Common myeloid progenitor, CD34-positive (primary cell): Measurements from ENCODE around the gene GRIK4.
A peak's percentile ranks its signal among the peaks of the same experiment; 100 is the strongest.

Experiments
- CTCF ChIA-PET: fragments of 350-600 bp; sonication (Branson Sonifier 250); formaldehyde crosslinking; loops from one replicate; lab custom pipeline; 2021; ENCODE audit warnings: antibody characterized with exemption; lab: Charles Lee
- POLR2A ChIA-PET: fragments of 350-600 bp; sonication (Branson Sonifier 250); formaldehyde crosslinking; loops from one replicate; lab custom pipeline; 2021; ENCODE audit warnings: antibody characterized with exemption; lab: Charles Lee
- DNase-seq, 3 donors: peaks; one replicate each; pipeline versions ENCODE4 v3.0.0 to v3.0.0-alpha.2; 2013
- H3K27ac ChIP-seq, 2 experiments: 1 replicate in 1 of 2; 2 replicates in 1 of 2; pipeline ENCODE4 v1.7.0; 2013; ENCODE audit warnings: inconsistent platforms in 2 of 2, low read length in 2 of 2, mild to moderate bottlenecking in 2 of 2, low read depth in 1 of 2, moderate library complexity in 1 of 2; ENCODE audit not compliant: severe bottlenecking in 2 of 2, insufficient read depth in 1 of 2, poor library complexity in 1 of 2
- H3K27me3 ChIP-seq, 5 experiments: replicated peaks in 2 of 5; 1 replicate in 3 of 5; 2 replicates in 2 of 5; pipeline versions ENCODE4 v1.6.1 to v1.7.0; 2013; ENCODE audit warnings: low read length in 4 of 5, mild to moderate bottlenecking in 2 of 5, moderate library complexity in 2 of 5, inconsistent platforms in 1 of 5; ENCODE audit not compliant: insufficient read depth in 5 of 5, control insufficient read depth in 4 of 5
- H3K36me3 ChIP-seq, 4 experiments: 1 replicate in 2 of 4; 2 replicates in 2 of 4; pipeline versions ENCODE4 v1.6.1 to v1.7.0; 2013; ENCODE audit warnings: low read length in 3 of 4, control low read depth in 1 of 4, mild to moderate bottlenecking in 1 of 4; ENCODE audit not compliant: control insufficient read depth in 4 of 4, insufficient read depth in 4 of 4
- H3K4me1 ChIP-seq, 4 experiments: 1 replicate in 3 of 4; 2 replicates in 1 of 4; pipeline versions ENCODE4 v1.6.1 to v1.7.1; 2013; ENCODE audit warnings: low read length in 3 of 4, mild to moderate bottlenecking in 3 of 4, control low read depth in 1 of 4, inconsistent platforms in 1 of 4, moderate library complexity in 1 of 4; ENCODE audit not compliant: control insufficient read depth in 4 of 4, insufficient read depth in 4 of 4; ENCODE audit errors: control extremely low read depth in 1 of 4
- H3K4me3 ChIP-seq, 7 experiments: 1 replicate in 4 of 7; 2 replicates in 3 of 7; pipeline versions ENCODE4 v1.5.1 to v1.7.0; 2013; ENCODE audit warnings: mild to moderate bottlenecking in 7 of 7, low read length in 6 of 7, moderate library complexity in 6 of 7, inconsistent platforms in 2 of 7, low read depth in 2 of 7, control low read depth in 1 of 7; ENCODE audit not compliant: insufficient read depth in 4 of 7, control insufficient read depth in 1 of 7; ENCODE audit errors: extremely low read depth in 1 of 7
- H3K9me3 ChIP-seq, 5 experiments: 1 replicate in 4 of 5; 2 replicates in 1 of 5; pipeline versions ENCODE4 v1.6.1 to v1.7.1; 2013; ENCODE audit warnings: low read length in 4 of 5, mild to moderate bottlenecking in 2 of 5, inconsistent platforms in 1 of 5, low read depth in 1 of 5, moderate library complexity in 1 of 5; ENCODE audit not compliant: control insufficient read depth in 4 of 5, insufficient read depth in 2 of 5; ENCODE audit errors: control extremely low read depth in 1 of 5
- WGBS: methylation state at CpG from one replicate; pipeline ENCODE4 v1.1.5; 2013; ENCODE audit not compliant: insufficient coverage; 5-methylcytosine and 5-hydroxymethylcytosine counted together

GRIK4 gene

DNA sequence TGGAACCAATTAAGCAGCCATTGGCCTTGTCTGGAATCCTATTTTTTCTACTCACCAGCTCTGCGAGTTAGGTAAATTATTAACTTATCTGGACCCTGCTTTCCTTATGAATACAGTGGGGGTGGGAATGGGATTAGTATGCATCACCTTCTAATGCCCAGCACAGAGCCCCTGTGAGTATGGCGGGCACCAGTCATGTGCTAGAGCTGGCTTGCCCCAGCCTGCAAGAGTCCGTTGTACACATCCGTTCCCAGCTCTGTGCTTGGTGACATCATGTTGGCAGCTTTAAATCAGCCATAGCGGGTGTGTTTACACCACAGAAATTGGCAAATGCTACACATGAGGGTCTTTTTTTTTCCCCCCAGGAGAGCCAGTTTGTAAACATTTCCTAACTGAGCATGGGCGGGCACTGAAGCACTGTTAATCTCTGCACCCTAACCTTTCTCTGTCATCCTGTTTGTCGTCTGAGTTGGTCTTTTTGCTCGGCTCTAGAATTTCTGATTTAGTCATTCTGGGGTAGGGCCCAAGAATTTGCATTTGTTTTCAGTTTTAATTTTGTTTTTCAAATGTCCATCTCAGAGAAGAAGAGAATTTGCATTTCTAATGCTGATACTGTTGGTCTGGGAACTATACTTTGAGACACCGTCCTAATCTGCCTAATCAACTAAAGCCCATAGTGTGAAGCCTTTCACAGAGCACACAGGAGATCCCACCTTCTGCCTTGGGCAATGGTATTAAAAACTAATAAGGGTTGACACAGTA, 382.1 kb downstream of the GRIK4 start:
- Histone ChIP-seq H3K9me3 (no peaks in the 10 kb centered on the region), H3K4me1 (no peaks in the 10 kb centered on the region), H3K27ac (no peak overlapping the region), H3K4me3 (no peak overlapping the region), H3K36me3 (no peaks in the 10 kb centered on the region), H3K27me3 (peaks cover 0 to 8% (median 4%) of the 10 kb centered on the region in 5 experiments)
- WGBS, result 97% methylated on average over 6 of the region's 9 CpGs
- CTCF ChIA-PET, result no interaction called here
- DNase-seq, result no peak
- POLR2A ChIA-PET, result no interaction called here

DNA sequence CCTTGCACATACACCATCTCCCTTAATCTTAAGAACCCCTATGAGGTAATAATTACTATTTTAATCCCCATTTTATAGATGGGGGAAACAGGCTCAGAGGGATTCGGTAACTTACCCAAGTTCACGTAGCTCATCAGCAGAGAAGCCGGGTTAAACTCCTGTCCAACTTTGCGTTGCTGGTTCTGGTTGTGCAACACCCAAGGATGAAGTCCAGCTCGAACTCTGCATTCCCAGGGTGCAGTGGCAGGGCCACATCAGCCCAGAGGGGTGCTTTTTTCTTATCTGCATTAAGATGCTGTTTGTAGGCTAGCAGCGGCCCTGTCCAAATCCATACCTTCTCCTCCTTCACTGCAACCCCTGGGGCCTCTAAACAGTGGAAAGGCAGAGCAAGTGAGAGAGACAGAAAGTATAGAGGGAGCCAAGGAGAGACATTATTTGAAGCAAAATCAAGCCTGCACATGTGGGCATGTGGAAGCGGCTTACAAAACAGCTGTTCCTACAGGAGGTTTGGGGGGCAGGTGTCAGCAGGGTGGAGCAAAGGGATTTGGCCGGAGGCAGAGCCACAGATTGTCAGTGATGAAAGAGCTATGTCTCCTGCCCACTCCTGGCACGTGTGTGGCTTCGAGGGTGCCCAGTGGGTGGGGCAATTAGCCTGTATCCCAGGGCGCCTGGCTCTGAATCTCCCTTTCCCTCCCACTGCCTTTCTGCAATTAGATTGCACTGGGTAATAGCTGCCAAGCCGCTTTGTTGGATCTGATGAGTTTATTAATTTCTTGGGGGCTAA, 382.8 kb downstream of the GRIK4 start:
- Histone ChIP-seq H3K27ac (no peak overlapping the region), H3K9me3 (no peaks in the 10 kb centered on the region), H3K36me3 (no peaks in the 10 kb centered on the region), H3K27me3 (peaks cover 0 to 12% (median 5%) of the 10 kb centered on the region in 5 experiments), H3K4me3 (no peak overlapping the region), H3K4me1 (no peaks in the 10 kb centered on the region)
- CTCF ChIA-PET, result interaction anchor here (1.3 kb wide), 1 partner anchor 9 kb away, joined by 3 read pairs; no protein-coding TSS in a partner anchor
- POLR2A ChIA-PET, result no interaction called here
- DNase-seq, result no peak
- WGBS, result 70% methylated on average over 8 of the region's 12 CpGs

DNA sequence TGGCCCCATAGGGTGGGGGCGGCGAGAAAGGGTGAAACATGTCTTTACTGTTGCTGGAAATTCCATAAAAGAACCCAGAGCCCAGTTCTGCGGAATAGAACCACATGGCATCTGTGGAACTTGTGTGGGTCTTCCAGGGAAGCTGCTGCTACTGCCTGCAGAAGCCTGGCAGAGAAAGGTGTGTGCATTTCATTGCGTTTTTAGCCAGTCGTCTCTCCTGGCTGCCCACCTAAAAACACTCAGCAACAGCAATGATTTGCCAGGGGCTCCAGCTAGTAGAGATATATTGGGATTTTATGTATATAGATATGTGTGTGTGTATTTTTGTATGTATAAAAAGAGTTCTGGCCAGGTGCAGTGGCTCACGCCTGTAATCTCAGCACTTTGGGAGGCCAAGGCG, 385.1 kb downstream of the GRIK4 start:
- Histone ChIP-seq H3K36me3 (no peaks in the 10 kb centered on the region), H3K27me3 (peaks cover 0 to 24% (median 5%) of the 10 kb centered on the region in 5 experiments), H3K27ac (no peak overlapping the region), H3K4me3 (no peak overlapping the region), H3K9me3 (no peaks in the 10 kb centered on the region), H3K4me1 (no peaks in the 10 kb centered on the region)
- POLR2A ChIA-PET, result no interaction called here
- no peak for DNase-seq
- over 99% methylated on average over 7 of the region's 7 CpGs for WGBS
- CTCF ChIA-PET, result no interaction called here

DNA sequence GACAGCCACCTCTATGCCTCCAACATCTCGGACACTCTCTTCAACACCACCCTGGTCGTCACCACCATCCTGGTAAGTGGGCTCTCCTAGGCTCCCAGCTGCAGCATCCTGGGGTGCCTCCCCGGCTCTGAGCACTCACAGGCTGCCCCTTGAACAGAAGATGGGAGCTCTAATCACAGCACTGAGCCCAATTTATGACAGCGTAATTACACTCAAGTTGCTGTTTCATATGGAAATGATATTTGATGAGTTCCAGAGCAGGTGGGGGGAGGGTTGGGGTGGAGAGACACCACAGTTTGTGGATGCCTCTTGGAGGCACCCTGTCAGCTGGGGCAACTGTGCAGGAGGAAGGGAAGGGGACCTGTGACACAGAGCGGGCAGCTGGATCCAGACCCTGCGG, 387.0 kb downstream of the GRIK4 start:
- H3K4me1 ChIP-seq, result no peaks in the 10 kb centered on the region
- CTCF ChIA-PET, result no interaction called here
- DNase-seq, result no peak
- POLR2A ChIA-PET, result no interaction called here
- no peak overlapping the region for H3K4me3 ChIP-seq
- no peak overlapping the region for H3K27ac ChIP-seq
- no peaks in the 10 kb centered on the region for H3K36me3 ChIP-seq
- H3K9me3 ChIP-seq, result no peaks in the 10 kb centered on the region
- H3K27me3 ChIP-seq, result peaks cover 0 to 37% (median 3%) of the 10 kb centered on the region in 5 experiments
- WGBS, result 84% methylated on average over 4 of the region's 6 CpGs

DNA sequence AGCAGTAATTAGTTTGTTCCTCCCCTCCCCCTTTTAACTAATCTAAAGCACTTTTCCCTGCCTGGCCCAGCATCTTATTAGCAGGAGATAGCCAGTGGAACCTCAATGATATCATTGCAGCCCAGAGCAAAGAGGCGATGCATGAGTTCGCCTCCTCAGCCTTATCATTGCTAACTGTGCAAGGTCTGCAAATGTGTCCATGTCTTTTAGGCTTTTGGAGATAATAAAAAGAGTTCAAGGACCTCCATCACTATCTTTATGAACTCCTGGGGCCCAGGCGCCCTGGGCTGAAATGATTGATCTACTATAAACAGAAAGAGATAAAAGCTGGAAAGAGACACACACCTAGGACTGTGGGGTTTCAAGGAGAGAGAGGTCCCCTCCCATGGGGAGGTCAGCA, 388.2 kb downstream of the GRIK4 start:
- WGBS, result 100% methylated on average over 2 of the region's 3 CpGs
- no peak overlapping the region for H3K4me3 ChIP-seq
- POLR2A ChIA-PET, result no interaction called here
- no peaks in the 10 kb centered on the region for H3K36me3 ChIP-seq
- H3K27ac ChIP-seq, result no peak overlapping the region
- peak in 1 of 3 donors; percentile 2 for DNase-seq
- H3K4me1 ChIP-seq, result no peaks in the 10 kb centered on the region
- H3K27me3 ChIP-seq, result peaks cover 0 to 48% (median 3%) of the 10 kb centered on the region in 5 experiments
- CTCF ChIA-PET, result interaction anchor here (1.0 to 2.2 kb wide), 2 partner anchors 16 to 30 kb away, joined by 3 to 5 read pairs; no protein-coding TSS in a partner anchor
- H3K9me3 ChIP-seq, result no peaks in the 10 kb centered on the region

DNA sequence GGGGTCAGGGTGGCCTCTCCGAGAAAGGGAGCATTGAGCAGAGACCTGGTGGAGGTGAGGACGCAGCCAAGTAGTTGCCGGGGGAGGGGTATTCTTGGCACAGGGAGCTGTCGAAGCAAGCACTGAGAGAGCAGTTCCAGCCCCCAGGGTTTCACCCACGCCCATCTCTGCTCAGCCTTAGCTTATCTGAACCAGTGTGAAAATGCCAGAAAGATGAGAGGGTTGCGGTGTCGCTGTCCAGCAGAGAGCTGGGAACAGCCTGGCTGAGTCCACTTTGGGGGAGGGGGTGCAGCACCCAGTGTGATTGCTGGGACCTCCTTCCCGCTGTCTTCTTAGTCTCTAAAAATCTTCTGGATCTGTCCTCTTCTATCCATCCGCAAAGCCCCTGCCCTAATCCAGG, 389.1 kb downstream of the GRIK4 start:
- Histone ChIP-seq H3K36me3 (no peaks in the 10 kb centered on the region), H3K27ac (no peak overlapping the region), H3K4me1 (no peaks in the 10 kb centered on the region), H3K9me3 (no peaks in the 10 kb centered on the region), H3K4me3 (no peak overlapping the region), H3K27me3 (peaks cover 0 to 53% (median 3%) of the 10 kb centered on the region in 5 experiments)
- 75% methylated on average over 9 of the region's 9 CpGs for WGBS
- ChIA-PET CTCF (interaction anchor here (1.1 to 2.2 kb wide), 2 partner anchors 30 to 50 kb away, joined by 3 to 5 read pairs; no protein-coding TSS in a partner anchor), POLR2A (no interaction called here)
- no peak for DNase-seq

DNA sequence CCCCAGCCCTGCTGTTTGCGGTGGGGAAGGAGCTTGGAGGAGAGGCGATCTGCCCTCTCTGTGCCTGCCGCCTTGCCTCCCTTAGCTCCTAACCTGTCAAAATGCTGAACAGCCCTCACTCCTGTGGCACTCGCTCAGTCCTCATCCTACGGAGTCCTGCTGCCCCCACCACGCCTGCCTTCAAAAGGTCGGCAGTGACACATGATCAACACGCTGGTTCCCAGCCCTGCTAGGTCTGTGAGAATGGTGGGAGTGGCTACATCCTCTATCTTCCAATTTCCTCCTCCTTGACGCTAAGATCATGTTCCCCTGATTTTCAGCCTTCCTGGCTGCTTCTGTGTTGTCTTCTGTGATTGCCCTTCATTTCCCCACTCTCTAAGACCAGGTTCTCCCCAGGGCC, 392.1 kb downstream of the GRIK4 start:
- CTCF ChIA-PET, result interaction anchor here (1.0 kb wide), 1 partner anchor 9 kb away, joined by 3 read pairs; no protein-coding TSS in a partner anchor
- no peak for DNase-seq
- WGBS, result 60% methylated on average over 9 of the region's 9 CpGs
- POLR2A ChIA-PET, result no interaction called here
- Histone ChIP-seq H3K36me3 (no peaks in the 10 kb centered on the region), H3K4me3 (no peak overlapping the region), H3K27me3 (peaks cover 0 to 48% (median 2%) of the 10 kb centered on the region in 5 experiments), H3K27ac (no peak overlapping the region), H3K4me1 (no peaks in the 10 kb centered on the region), H3K9me3 (no peaks in the 10 kb centered on the region)
